HCT116 (cell line): ENCODE results near the gene EPG5.

ENCODE experiments used
- CEBPB ChIP-seq: IDR thresholded peaks from 2 replicates; pipeline ENCODE4 v1.6.1; 2012; ENCODE audit warnings: low read depth
- CTCF ChIP-seq, 3 experiments: fragments of 200-600 bp in 1 of 3; sonication (generic) in 1 of 3; IDR thresholded peaks in 2 of 3; conservative IDR thresholded peaks in 1 of 3; 2 replicates each; pipeline ENCODE4 v1.5.1; 2012 to 2017; ENCODE audit warnings: low read depth in 2 of 3, low read length in 2 of 3, antibody characterized with exemption in 1 of 3, borderline replicate concordance in 1 of 3, control low read depth in 1 of 3, mild to moderate bottlenecking in 1 of 3, mixed read lengths in 1 of 3, mixed run types in 1 of 3, moderate library complexity in 1 of 3; ENCODE audit not compliant: insufficient read depth in 1 of 3
- EZH2 ChIP-seq: fragments of 200-600 bp; sonication (generic); IDR thresholded peaks from 2 replicates; pipeline ENCODE4 v1.6.1; 2017; ENCODE audit warnings: antibody characterized with exemption, mixed run types
- EZH2phosphoT487 ChIP-seq: fragments of 200-600 bp; IDR thresholded peaks from 2 replicates; pipeline ENCODE4 v1.6.1; 2018; ENCODE audit warnings: antibody characterized with exemption, borderline replicate concordance
- JUND ChIP-seq: IDR thresholded peaks from 2 replicates; pipeline ENCODE4 v1.6.1; 2012
- POLR2A ChIP-seq: IDR thresholded peaks from 2 replicates; pipeline ENCODE4 v1.7.0; 2011; ENCODE audit warnings: borderline replicate concordance; ENCODE audit not compliant: insufficient read depth, insufficient read length; ENCODE audit errors: extremely low read depth
- POLR2AphosphoS5 ChIP-seq: IDR thresholded peaks from 2 replicates; pipeline ENCODE4 v1.6.1; 2011; ENCODE audit warnings: mild to moderate bottlenecking, low read depth, low read length, moderate library complexity
- REST ChIP-seq: IDR thresholded peaks from 2 replicates; pipeline ENCODE4 v1.6.1; 2012; ENCODE audit warnings: low read depth
- SIN3A ChIP-seq: IDR thresholded peaks from 2 replicates; pipeline ENCODE4 v1.6.1; 2012; ENCODE audit warnings: low read depth
- SRF ChIP-seq: IDR thresholded peaks from 2 replicates; pipeline ENCODE4 v1.6.1; 2012; ENCODE audit warnings: low read depth
- TCF7L2 ChIP-seq: IDR thresholded peaks from 2 replicates; pipeline ENCODE4 v1.7.0; 2011; ENCODE audit warnings: borderline replicate concordance, inconsistent platforms; ENCODE audit not compliant: insufficient read depth, insufficient read length; ENCODE audit errors: extremely low read depth
- ZBTB33 ChIP-seq: IDR thresholded peaks from 2 replicates; pipeline ENCODE4 v1.6.1; 2011; ENCODE audit warnings: mild to moderate bottlenecking, low read length, moderate library complexity; ENCODE audit not compliant: insufficient replicate concordance; ENCODE audit errors: extremely low read depth
- TF ChIP-seq, protein P1 (sequence below): IDR thresholded peaks from 2 replicates; pipeline ENCODE4 v1.6.1; 2012

DNA sequence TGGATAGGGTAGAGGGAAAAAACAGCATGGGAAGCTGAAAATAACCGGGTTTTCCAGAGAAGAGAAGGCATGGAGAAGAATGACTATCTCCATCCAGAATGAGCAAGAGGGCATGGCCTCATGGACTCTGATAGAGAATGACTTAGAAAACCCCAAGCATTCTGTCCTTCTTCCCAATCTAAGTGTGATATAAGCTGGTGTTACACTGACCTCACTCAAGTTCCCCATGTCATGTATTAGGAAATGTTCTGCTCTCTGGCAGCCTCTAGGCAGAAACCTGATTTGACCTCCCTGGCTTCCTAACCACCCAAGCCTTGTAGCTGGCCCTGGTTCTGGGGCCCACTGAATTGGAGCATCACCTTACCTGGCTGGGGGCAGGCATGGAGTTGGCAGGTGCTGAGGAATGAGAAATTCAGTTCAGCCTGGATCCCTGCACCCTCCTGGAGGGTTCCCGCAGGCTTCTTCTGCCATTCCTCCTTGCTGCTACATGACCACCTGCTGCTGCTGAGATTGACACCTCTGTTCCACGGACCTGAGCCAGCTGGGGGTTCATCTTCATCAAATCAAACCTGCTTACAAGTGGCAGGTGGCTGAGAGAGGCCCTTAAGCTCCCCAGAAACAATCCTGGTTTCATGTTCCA, 146.9 kb downstream of the EPG5 start:
- TF ChIP-seq EZH2 (no peak), CEBPB (no peak), POLR2AphosphoS5 (no peak), CTCF (IDR thresholded peaks at IDR 0.05 in 2 of 3, conservative IDR thresholded peaks at IDR 0.05 in 1 of 3; ENCODE audit: borderline replicate concordance in 1 of 3, insufficient read depth in 1 of 3, low read depth in 2 of 3, low read length in 2 of 3) (no peak), POLR2A (no peak), EZH2phosphoT487 (no peak), SIN3A (no peak), JUND (no peak), REST (no peak), SRF (no peak), ZBTB33 (no peak), TCF7L2 (no peak)
- TF ChIP-seq, protein P1, sequence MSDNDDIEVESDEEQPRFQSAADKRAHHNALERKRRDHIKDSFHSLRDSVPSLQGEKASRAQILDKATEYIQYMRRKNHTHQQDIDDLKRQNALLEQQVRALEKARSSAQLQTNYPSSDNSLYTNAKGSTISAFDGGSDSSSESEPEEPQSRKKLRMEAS = no peak
